ENCODE data around the gene GASK1A.

GRCh38 chr3:42988097-42988496 is 9.0 kb downstream of the GASK1A start:
- TF ChIP-seq POLR2A (IDR thresholded peaks at IDR 0.05; ENCODE audit: control extremely low read depth in 1 of 2, low read depth in 2 of 2, low read length in 2 of 2) (no peak), CHD2 (IDR thresholded peaks at IDR 0.05; ENCODE audit: low read length) (no peak)
